HG02798 (cell line): ENCODE measurements around the gene PILRB.

Experiments used
- ATAC-seq: cut with Tn5 transposase; IDR thresholded peaks from one replicate; pipeline ENCODE4 v1.9.1; 2021; ENCODE audit warnings: mild to moderate bottlenecking; ENCODE audit not compliant: unreplicated experiment, poor library complexity

PILRB gene

DNA sequence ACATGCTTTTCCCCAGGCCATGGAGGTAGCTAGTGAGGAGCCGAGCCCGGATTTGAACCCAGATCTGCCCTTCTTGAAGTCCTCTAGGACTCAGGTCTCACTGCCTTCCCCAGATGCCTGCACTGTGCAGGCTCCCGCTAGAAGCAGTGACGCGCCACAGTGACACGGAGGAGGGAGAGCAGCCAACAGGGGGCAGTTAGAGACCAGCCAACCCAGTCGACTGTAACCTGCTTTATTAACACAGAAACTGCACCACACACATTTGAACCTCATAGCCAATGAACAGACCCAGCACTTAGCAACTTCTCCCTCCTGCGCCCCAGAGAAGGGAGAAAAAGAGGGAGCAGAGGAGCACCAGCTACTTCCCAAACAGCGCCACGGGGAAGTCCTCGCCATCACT lies 42.7 kb downstream of the PILRB start:
- ATAC-seq: no peak

GRCh38 chr7:100401811-100402210 lies 43.9 kb downstream of the PILRB start:
- ATAC-seq: no peak

- no peak for ATAC-seq
Observed at GRCh38 chr7:100402241-100402640, 44.3 kb downstream of the PILRB start.

GRCh38 chr7:100406767-100407166 lies 48.9 kb downstream of the PILRB start:
- no peak for ATAC-seq

DNA sequence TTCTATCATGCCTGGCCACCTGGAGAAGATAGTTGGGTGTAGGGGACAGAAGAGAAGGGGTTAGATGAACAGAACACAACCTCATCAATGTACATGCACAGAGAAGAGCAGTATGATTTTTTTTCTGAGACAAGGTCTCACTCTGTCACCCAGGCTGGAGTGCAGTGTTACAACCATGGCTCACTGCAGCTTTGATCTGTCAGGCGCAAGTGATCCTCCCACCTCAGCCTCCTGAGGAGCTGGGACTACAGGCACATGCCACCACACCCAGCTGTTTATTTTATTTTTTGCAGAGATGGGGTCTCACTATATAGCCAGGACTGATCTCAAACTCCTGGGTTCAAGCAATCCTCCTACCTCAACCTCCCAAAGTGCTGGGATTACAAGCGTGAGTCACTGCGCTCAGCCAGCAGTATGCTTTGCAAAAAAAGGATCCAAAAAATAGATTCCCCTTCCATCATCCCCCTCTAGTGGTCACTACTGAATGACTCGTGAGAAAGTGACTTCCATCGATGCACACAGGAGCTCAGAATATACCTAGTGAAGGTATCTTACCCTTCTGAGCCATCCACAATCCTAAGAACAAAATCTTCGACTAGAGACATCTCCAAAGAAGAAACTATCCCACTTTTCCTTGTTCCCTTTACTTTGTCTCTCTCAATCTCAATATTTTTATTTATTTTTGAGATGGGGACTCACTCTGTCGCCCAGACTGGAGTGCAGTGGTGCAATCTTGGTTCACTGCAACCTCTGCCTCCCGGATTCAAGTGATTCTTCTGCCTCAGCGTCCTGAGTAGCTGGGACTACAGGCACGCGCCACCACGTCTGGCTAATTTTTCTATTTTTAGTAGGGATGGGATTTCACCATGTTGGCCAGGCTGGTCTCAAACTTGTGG lies 49.6 kb downstream of the PILRB start:
- peak; percentile 53 for ATAC-seq

GRCh38 chr7:100411101-100411500 lies 53.2 kb downstream of the PILRB start:
- no peak for ATAC-seq

GRCh38 chr7:100413346-100413745 lies 55.4 kb downstream of the PILRB start:
- ATAC-seq: no peak

GRCh38 chr7:100413889-100414288 lies 56.0 kb downstream of the PILRB start:
- ATAC-seq: no peak

DNA sequence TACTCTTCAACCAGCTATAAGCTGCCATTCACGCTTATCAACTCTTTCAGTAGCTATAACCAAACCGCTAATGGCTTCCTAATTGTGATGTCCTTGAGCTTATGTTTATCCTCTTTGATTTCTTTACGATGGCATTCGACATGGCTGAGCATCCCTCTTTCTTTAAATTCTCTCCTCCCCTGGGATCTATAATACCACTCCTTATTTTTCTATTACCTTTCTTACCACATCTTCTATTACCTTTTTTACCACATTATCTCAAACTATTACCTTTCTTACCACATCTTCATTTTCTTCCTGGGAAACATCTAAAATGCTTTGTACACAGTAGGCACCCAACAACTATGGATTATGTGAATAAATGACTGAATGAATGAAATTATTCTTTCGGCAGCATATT lies 57.5 kb downstream of the PILRB start:
- ATAC-seq: no peak
